Astrocyte of the spinal cord (primary cell): ENCODE measurements around the gene SETD4.

Source experiments
- DNase-seq: peaks from one replicate; pipeline ENCODE4 v3.0.0; 2011; ENCODE audit warnings: low read depth, low spot score
- H3K4me3 ChIP-seq: 2 replicates; pipeline ENCODE4 v1.5.1; 2011; ENCODE audit warnings: low read depth, mild to moderate bottlenecking, low read length, moderate library complexity
- in situ Hi-C: cut with HindIII; loops from 2 replicates; pipeline ENCODE4 v1.10.0; 2017; ENCODE audit warnings: low sequenced_read_pairs
- TF ChIP-seq, protein P1 (sequence below): IDR thresholded peaks from 2 replicates; pipeline ENCODE4 v1.5.1; 2012; ENCODE audit warnings: low read depth, mild to moderate bottlenecking, low read length, inconsistent platforms

Gene SETD4

DNA sequence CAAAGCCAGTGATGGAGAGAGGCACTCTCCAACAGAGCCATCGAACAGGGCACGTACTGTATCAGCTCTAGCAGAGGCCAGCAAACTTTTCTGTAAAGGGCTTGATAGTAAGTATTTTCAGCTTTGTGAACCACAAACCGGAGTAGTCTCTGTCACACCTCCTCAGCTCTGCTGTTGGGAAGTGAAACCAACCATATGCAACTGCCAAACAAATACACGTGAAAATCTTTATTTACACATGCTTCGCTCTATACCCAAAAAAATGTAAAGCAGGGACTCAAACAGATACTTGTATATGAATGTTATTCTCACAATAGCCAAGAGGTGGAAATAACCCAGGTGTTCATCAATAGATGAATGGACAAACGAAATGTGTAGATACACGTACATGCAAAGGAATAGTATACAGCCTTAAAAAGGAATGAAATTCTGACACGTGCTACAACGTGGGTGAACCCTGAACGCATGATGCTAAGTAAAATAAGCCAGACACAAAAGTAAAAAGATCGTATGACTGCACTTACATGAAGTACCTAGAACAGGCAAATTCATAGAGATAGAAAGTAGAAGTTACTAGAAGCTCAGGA is 39.0 kb downstream of the SETD4 start:
- no peak overlapping the region for H3K4me3 ChIP-seq
- in situ Hi-C loops = no loop called here
- TF ChIP-seq, protein P1, sequence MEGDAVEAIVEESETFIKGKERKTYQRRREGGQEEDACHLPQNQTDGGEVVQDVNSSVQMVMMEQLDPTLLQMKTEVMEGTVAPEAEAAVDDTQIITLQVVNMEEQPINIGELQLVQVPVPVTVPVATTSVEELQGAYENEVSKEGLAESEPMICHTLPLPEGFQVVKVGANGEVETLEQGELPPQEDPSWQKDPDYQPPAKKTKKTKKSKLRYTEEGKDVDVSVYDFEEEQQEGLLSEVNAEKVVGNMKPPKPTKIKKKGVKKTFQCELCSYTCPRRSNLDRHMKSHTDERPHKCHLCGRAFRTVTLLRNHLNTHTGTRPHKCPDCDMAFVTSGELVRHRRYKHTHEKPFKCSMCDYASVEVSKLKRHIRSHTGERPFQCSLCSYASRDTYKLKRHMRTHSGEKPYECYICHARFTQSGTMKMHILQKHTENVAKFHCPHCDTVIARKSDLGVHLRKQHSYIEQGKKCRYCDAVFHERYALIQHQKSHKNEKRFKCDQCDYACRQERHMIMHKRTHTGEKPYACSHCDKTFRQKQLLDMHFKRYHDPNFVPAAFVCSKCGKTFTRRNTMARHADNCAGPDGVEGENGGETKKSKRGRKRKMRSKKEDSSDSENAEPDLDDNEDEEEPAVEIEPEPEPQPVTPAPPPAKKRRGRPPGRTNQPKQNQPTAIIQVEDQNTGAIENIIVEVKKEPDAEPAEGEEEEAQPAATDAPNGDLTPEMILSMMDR = no peak
- no peak for DNase-seq

DNA sequence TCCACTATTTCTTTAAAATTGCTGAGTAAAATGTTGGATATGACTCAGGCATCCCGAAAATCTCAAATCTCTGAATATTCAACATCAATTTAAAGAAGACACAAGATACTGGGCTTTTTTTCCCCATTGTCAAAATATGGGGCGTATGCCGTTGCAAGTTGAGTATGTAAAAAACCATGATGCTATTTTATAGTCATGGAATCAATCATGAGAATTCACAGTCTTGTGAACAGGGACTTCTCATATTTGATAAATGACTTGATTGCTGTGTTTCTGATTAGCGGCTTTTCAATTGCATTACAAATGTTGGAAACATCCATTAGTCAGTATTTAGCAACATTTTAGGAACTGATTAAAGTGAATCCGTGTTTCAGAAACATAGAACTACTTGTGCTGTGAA is 45.3 kb downstream of the SETD4 start:
- TF ChIP-seq, protein P1 = no peak
- H3K4me3 ChIP-seq = no peak overlapping the region
- in situ Hi-C loops = no loop called here
- no peak for DNase-seq

DNA sequence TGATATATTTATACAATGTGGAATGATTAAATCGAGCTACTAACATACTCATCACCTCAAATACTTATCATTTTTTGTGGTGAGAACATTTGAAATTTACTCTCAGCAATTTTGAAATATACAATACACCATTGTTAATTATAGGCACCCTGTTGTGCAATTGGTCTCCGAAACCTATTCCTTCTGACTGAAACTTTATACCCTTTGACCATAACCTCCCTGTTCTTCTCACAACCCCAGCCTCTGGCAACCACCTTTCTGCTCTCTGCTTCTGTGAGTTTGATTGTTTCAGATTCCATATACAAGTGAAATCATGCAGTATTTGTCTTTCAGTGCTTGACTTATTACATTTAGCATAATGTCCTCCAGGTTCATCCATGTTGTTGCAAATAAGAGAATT is 49.5 kb downstream of the SETD4 start:
- H3K4me3 ChIP-seq = no peak overlapping the region
- TF ChIP-seq, protein P1 = no peak
- DNase-seq = no peak
- in situ Hi-C loops = no loop called here

DNA sequence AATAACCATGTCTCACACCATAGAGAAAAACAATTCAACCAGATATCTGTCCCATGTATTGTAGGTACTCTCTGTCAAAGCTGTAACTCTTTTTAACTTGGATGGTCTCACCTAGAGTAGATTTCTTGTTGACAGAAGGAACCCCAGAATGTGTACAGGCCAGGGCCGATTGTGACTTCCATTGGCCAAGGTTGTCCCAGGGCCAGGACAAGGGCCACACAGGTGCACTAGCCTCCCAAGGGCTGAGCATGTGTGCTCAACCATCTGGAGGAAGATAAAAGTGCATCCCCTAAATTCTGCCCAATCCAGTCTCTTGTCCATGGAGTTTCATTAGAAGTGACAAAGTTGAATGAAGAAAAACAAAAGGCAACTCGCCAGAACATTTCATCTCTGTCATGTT is 51.8 kb downstream of the SETD4 start:
- no peak overlapping the region for H3K4me3 ChIP-seq
- in situ Hi-C loops = no loop called here
- TF ChIP-seq, protein P1 = no peak
- DNase-seq = no peak

DNA sequence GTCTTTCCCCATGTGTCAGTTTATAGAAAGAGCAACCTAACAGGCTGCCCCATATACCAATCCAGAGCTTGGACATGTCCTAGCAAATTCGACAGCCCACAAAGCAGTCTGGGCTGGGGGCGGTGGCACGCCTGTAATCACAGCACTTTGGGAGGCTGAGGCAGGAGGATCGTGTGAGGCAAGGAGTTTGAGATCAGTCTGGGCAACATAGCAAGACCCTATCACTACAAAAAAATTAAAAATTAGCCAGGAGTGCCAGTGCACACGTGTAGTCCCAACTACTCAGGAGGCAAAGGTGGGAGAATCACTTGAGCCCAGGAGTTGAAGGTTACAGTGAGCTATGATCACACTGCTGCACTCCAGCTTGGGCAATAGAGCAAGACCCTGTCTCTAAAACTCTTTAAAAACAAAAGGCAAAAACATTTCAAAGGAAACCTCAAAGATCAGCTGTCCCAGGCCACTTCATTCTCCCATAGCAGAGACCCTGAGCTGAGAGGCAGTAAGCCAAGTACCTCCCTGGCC is 54.4 kb downstream of the SETD4 start:
- TF ChIP-seq, protein P1 = no peak
- no peak for DNase-seq
- in situ Hi-C loops = no loop called here
- no peak overlapping the region for H3K4me3 ChIP-seq

DNA sequence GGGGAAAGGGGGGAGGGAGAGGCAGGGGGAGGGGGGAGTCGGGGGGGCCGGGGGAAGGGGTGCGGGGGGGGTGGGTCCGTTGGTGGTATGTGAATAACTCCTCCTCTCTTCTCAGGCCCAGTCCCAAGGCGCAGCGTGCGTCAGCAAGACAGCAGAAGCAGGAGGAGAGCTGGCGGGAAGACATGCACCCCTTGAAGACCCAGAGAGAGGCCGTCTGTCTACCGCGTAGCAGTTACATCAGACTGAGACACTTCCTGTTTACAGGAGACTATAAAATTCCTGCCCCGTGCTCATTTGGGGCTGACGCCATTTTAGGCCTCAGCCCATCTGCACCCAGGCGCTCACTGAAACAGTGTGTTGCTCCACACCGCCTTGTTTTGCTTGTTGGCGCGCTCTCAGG is 55.3 kb downstream of the SETD4 start:
- TF ChIP-seq, protein P1 = no peak

More for the DNA sequence above, 55.3 kb downstream of the SETD4 start:
- in situ Hi-C loops = no loop called here
- H3K4me3 ChIP-seq = no peak overlapping the region
- DNase-seq = no peak
